ENCODE measurements around the gene ACAA2. TPM values are rescaled to one million over a fixed set of nuclear protein-coding genes. Genes with fewer than 3 reads are reported as not detected.

ACAA2 gene
- total RNA-seq, 1 experiment from 2014 or later: 18.2 TPM

DNA sequence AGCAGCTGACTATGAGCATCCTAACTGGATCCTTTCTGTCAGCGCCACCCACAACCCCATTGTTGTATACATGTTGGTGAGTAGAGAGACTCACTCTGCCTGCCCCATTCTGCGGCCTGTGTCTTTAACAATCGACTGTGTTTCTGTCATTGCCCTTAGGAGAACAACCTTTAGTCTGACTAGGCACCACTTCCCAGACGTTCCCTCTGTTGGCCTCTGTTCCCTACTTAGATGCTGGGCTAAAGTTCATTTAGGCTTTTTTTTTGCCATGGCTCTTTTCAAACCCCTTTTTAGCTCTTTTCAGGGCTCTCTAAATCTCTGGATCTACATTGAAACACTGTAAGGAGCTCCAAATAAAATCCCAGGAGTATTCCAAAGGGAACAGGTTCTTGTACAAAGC, 20.5 kb upstream of the ACAA2 start:
- no TSS peak for BruUV-seq (replicated peaks)
- intact Hi-C loops (cut with micrococcal nuclease): no loop called here

More for the DNA sequence above, 20.5 kb upstream of the ACAA2 start:
- H3K9me2 ChIP-seq (ENCODE audit: insufficient read depth): no peaks in the 10 kb centered on the region
- no peak overlapping the region for H3K9ac ChIP-seq (ENCODE audit: low read length)
- H3K27ac ChIP-seq (ENCODE audit: low read depth, low read length): no peak overlapping the region
- no peaks in the 10 kb centered on the region for H3K79me2 ChIP-seq (ENCODE audit: insufficient read depth, low read length)
- no peaks in the 10 kb centered on the region for H3K9me3 ChIP-seq (ENCODE audit: control insufficient read depth in 1 of 2, insufficient read depth in 1 of 2, low read depth in 1 of 2, low read length in 2 of 2)
- H2AFZ ChIP-seq (ENCODE audit: low read depth, low read length, poor library complexity, severe bottlenecking): no peak overlapping the region
- ChIA-PET CTCF (no interaction called here), RAD21 (ENCODE audit: low non-redundant PET in 1 of 2, low total read pairs in 2 of 2, uncharacterized antibody in 2 of 2, unreplicated experiment in 2 of 2) (no interaction called here), POLR2A (no interaction called here)
- H3K36me3 ChIP-seq (ENCODE audit: control insufficient read depth in 1 of 2, insufficient read depth in 2 of 2, low read length in 2 of 2): peaks cover 0 to 2% of the 10 kb centered on the region in 2 experiments; a peak in 1 of 4 replicates
- H3K4me3 ChIP-seq (replicated peaks in 1 of 2; ENCODE audit: low read depth in 1 of 2, low read length in 2 of 2): no peak overlapping the region
- DNase-seq (ENCODE audit: low read depth, low spot score) (no peak), ATAC-seq (no peak)
- H3K4me2 ChIP-seq (ENCODE audit: low read length): no peak overlapping the region
- TF ChIP-seq SP1 (IDR thresholded peaks at IDR 0.05; ENCODE audit: low read depth) (no peak), EZH2 (IDR thresholded peaks at IDR 0.05) (no peak), EGR1 (IDR thresholded peaks at IDR 0.05; ENCODE audit: low read depth) (no peak), CBX3 (IDR thresholded peaks at IDR 0.05; ENCODE audit: low read depth) (no peak), POLR2AphosphoS5 (IDR thresholded peaks at IDR 0.05; ENCODE audit: low read depth, low read length) (no peak), YY1 (IDR thresholded peaks at IDR 0.05; ENCODE audit: extremely low read depth, insufficient replicate concordance, low read depth, low read length) (no peak), ZNF274 (IDR thresholded peaks at IDR 0.05; ENCODE audit: low read depth, low read length) (no peak), JUND (IDR thresholded peaks at IDR 0.05) (no peak), SIN3A (IDR thresholded peaks at IDR 0.05; ENCODE audit: low read depth) (no peak), TCF7L2 (IDR thresholded peaks at IDR 0.05; ENCODE audit: borderline replicate concordance, extremely low read depth, insufficient read depth, insufficient read length) (no peak), CEBPB (IDR thresholded peaks at IDR 0.05; ENCODE audit: low read depth) (no peak), SRF (IDR thresholded peaks at IDR 0.05; ENCODE audit: low read depth) (no peak), RAD21 (IDR thresholded peaks at IDR 0.05; ENCODE audit: low read depth) (no peak), ZFX (IDR thresholded peaks at IDR 0.05) (no peak), EZH2phosphoT487 (IDR thresholded peaks at IDR 0.05; ENCODE audit: borderline replicate concordance) (no peak)
- TF ChIP-seq, protein P1, sequence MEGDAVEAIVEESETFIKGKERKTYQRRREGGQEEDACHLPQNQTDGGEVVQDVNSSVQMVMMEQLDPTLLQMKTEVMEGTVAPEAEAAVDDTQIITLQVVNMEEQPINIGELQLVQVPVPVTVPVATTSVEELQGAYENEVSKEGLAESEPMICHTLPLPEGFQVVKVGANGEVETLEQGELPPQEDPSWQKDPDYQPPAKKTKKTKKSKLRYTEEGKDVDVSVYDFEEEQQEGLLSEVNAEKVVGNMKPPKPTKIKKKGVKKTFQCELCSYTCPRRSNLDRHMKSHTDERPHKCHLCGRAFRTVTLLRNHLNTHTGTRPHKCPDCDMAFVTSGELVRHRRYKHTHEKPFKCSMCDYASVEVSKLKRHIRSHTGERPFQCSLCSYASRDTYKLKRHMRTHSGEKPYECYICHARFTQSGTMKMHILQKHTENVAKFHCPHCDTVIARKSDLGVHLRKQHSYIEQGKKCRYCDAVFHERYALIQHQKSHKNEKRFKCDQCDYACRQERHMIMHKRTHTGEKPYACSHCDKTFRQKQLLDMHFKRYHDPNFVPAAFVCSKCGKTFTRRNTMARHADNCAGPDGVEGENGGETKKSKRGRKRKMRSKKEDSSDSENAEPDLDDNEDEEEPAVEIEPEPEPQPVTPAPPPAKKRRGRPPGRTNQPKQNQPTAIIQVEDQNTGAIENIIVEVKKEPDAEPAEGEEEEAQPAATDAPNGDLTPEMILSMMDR (IDR thresholded peaks at IDR 0.05 in 2 of 3, conservative IDR thresholded peaks at IDR 0.05 in 1 of 3; ENCODE audit: borderline replicate concordance in 1 of 3, insufficient read depth in 1 of 3, low read depth in 2 of 3, low read length in 2 of 3): no peak
- TF ChIP-seq, protein P2, sequence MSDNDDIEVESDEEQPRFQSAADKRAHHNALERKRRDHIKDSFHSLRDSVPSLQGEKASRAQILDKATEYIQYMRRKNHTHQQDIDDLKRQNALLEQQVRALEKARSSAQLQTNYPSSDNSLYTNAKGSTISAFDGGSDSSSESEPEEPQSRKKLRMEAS (IDR thresholded peaks at IDR 0.05): no peak
- TF ChIP-seq, protein P3, sequence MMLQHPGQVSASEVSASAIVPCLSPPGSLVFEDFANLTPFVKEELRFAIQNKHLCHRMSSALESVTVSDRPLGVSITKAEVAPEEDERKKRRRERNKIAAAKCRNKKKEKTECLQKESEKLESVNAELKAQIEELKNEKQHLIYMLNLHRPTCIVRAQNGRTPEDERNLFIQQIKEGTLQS (IDR thresholded peaks at IDR 0.05): no peak
- TF ChIP-seq, protein P4, sequence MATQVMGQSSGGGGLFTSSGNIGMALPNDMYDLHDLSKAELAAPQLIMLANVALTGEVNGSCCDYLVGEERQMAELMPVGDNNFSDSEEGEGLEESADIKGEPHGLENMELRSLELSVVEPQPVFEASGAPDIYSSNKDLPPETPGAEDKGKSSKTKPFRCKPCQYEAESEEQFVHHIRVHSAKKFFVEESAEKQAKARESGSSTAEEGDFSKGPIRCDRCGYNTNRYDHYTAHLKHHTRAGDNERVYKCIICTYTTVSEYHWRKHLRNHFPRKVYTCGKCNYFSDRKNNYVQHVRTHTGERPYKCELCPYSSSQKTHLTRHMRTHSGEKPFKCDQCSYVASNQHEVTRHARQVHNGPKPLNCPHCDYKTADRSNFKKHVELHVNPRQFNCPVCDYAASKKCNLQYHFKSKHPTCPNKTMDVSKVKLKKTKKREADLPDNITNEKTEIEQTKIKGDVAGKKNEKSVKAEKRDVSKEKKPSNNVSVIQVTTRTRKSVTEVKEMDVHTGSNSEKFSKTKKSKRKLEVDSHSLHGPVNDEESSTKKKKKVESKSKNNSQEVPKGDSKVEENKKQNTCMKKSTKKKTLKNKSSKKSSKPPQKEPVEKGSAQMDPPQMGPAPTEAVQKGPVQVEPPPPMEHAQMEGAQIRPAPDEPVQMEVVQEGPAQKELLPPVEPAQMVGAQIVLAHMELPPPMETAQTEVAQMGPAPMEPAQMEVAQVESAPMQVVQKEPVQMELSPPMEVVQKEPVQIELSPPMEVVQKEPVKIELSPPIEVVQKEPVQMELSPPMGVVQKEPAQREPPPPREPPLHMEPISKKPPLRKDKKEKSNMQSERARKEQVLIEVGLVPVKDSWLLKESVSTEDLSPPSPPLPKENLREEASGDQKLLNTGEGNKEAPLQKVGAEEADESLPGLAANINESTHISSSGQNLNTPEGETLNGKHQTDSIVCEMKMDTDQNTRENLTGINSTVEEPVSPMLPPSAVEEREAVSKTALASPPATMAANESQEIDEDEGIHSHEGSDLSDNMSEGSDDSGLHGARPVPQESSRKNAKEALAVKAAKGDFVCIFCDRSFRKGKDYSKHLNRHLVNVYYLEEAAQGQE (IDR thresholded peaks at IDR 0.05; ENCODE audit: low read depth): no peak
- peaks cover 0 to 12% of the 10 kb centered on the region in 2 experiments; a peak in 2 of 4 replicates for H3K4me1 ChIP-seq (ENCODE audit: control insufficient read depth in 1 of 2, insufficient read depth in 2 of 2, low read length in 2 of 2)
- no peaks in the 10 kb centered on the region for H4K20me1 ChIP-seq (ENCODE audit: insufficient read depth)
- no peaks in the 10 kb centered on the region for H3K27me3 ChIP-seq (ENCODE audit: insufficient read depth, low read length)
